Cardiac fibroblast (primary cell): ENCODE results near the gene WNK2.

Experiments used
- DNase-seq, 2 donors: peaks; one replicate each; pipeline versions ENCODE4 v3.0.0 to v3.0.0-alpha.2; 2010; ENCODE audit warnings: low read depth in 2 of 2
- H3K4me3 ChIP-seq, 2 donors: replicated peaks in 1 of 2; 1 replicate in 1 of 2; 2 replicates in 1 of 2; pipeline ENCODE4 v1.5.1; 2011; ENCODE audit warnings: low read depth in 2 of 2, low read length in 2 of 2, mild to moderate bottlenecking in 2 of 2, moderate library complexity in 1 of 2
- CTCF ChIP-seq: IDR thresholded peaks from one replicate; pipeline ENCODE4 v1.5.1; 2011; ENCODE audit warnings: low read depth, mild to moderate bottlenecking, low read length, inconsistent platforms

Gene WNK2

GRCh38 chr9:93190656-93191353 is 6.9 kb downstream of the WNK2 start:
- TF ChIP-seq CTCF: no peak
- DNase-seq: no peak
- no peak overlapping the region for H3K4me3 ChIP-seq

GRCh38 chr9:93191354-93191660 is 7.4 kb downstream of the WNK2 start:
- no peak for DNase-seq
- TF ChIP-seq CTCF: no peak
- no peak overlapping the region for H3K4me3 ChIP-seq

- no peak for DNase-seq
- no peak for TF ChIP-seq CTCF
- no peak overlapping the region for H3K4me3 ChIP-seq
Observed at GRCh38 chr9:93192721-93193387, 8.9 kb downstream of the WNK2 start.

- no peak for TF ChIP-seq CTCF
- no peak for DNase-seq
- no peak overlapping the region for H3K4me3 ChIP-seq
Observed at GRCh38 chr9:93193388-93194220, 9.7 kb downstream of the WNK2 start.

GRCh38 chr9:93194221-93194625 is 10.3 kb downstream of the WNK2 start:
- TF ChIP-seq CTCF: no peak
- H3K4me3 ChIP-seq: no peak overlapping the region
- no peak for DNase-seq

- no peak for DNase-seq
- no peak for TF ChIP-seq CTCF
- no peak overlapping the region for H3K4me3 ChIP-seq
Observed at GRCh38 chr9:93194641-93195040, 10.7 kb downstream of the WNK2 start.
